HG03045 (cell line): ENCODE results near the gene DCP2.

Experiments used
- ATAC-seq: cut with Tn5 transposase; IDR thresholded peaks from one replicate; pipeline ENCODE4 v1.9.1; 2021; ENCODE audit warnings: mild to moderate bottlenecking, moderate library complexity; ENCODE audit not compliant: unreplicated experiment

The DCP2 gene

GRCh38 chr5:113062869-113063508, 86.4 kb downstream of the DCP2 start:
- no peak for ATAC-seq

- ATAC-seq = no peak
Measured at GRCh38 chr5:113063927-113064326, 87.3 kb downstream of the DCP2 start.

DNA sequence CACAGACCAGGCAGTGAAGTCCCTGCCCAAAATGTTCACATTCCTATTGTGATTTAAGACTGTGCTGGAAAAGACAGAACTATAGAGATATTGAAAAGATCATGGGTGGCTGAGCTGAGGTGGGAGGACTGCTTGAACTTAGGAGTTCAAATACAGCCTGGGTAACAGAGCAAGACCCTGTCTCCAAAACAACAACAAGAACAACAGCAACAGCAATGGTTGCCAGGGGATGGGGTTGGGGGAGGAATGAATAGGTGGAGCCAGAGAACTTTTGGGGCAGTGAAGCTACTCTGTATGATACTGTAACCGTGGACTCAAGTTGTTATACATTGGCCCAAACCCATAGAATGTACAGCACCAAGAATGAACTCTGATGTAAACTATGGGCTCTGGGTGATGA, 88.2 kb downstream of the DCP2 start:
- ATAC-seq = no peak

GRCh38 chr5:113065626-113066025, 89.0 kb downstream of the DCP2 start:
- ATAC-seq = no peak

- no peak for ATAC-seq
Measured at GRCh38 chr5:113067635-113068344, 91.2 kb downstream of the DCP2 start.

DNA sequence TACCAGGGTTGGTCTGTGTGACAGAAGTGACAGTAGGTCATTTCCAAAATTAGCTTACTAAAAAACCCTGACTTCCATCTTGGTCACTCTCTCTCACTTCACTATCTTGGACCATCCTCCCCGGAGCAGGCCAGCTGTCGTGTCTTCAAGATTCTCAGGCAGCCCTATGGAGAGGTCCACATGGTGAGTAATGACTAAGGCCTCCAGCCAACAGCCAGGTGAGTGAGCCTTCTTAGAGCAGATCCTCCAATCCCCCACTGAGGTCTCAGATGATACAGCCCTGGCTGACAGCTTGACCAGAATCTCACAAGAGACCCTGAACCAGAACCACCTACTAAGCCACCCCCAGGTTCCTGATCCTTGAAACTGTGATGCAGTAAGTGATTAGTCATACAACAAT, 92.0 kb downstream of the DCP2 start:
- no peak for ATAC-seq
